Dermis blood vessel endothelial cell (primary cell): Measurements from ENCODE around the gene TOR2A. TPM values are rescaled to one million over a fixed set of nuclear protein-coding genes. Genes with fewer than 3 reads are reported as not detected.

Experiments used
- DNase-seq: peaks from one replicate; pipeline ENCODE4 v3.0.0; 2010
- total RNA-seq: library from RNA; depleted of rRNA; stranded (reverse); fragments of >200 nt; gene quantifications from 2 replicates; pipeline ENCODE4 v1.2.3, GENCODE V29; 2014

TOR2A gene
- total RNA-seq, 1 donor from 2014 or later, result 7.7 TPM

GRCh38 chr9:127694890-127695720 lies 40.0 kb downstream of the TOR2A start:
- no peak for DNase-seq

- DNase-seq, result no peak
Measured at GRCh38 chr9:127693697-127694096, 41.4 kb downstream of the TOR2A start.

- DNase-seq, result no peak
Measured at GRCh38 chr9:127693143-127693542, 42.0 kb downstream of the TOR2A start.

GRCh38 chr9:127692071-127692470 lies 43.0 kb downstream of the TOR2A start:
- DNase-seq, result no peak

- no peak for DNase-seq
Measured at GRCh38 chr9:127690735-127691134, 44.4 kb downstream of the TOR2A start.

- DNase-seq, result no peak
Measured at GRCh38 chr9:127689329-127690000, 45.6 kb downstream of the TOR2A start.

- DNase-seq, result no peak
Measured at GRCh38 chr9:127686461-127687393, 48.4 kb downstream of the TOR2A start.

- no peak for DNase-seq
Measured at GRCh38 chr9:127684576-127684975, 50.5 kb downstream of the TOR2A start.

- no peak for DNase-seq
Measured at GRCh38 chr9:127683723-127684122, 51.4 kb downstream of the TOR2A start.

- no peak for DNase-seq
Measured at GRCh38 chr9:127682351-127683136, 52.5 kb downstream of the TOR2A start.

Other genes starting within 250 kb of the TOR2A start
- gene STXBP1, start 123.0 kb downstream of the TOR2A start, total RNA-seq, result 24.7 and 34.0 TPM in 2 replicates
- gene CFAP157, start 28.3 kb downstream of the TOR2A start, total RNA-seq, result not detected in 2 replicates
- 22.3 and 24.7 TPM in 2 replicates for gene PTRH1, start 19.6 kb downstream of the TOR2A start, total RNA-seq
- gene TTC16, start 19.2 kb downstream of the TOR2A start, total RNA-seq, result not detected in 2 replicates
- gene SH2D3C, start 43.4 kb upstream of the TOR2A start, total RNA-seq, result 77.8 and 95.6 TPM in 2 replicates
- 102 and 116 TPM in 2 replicates for gene CDK9, start 50.7 kb upstream of the TOR2A start, total RNA-seq
- gene FPGS, start 67.6 kb upstream of the TOR2A start, total RNA-seq, result 64.2 and 93.8 TPM in 2 replicates
- gene ENG, start 119.4 kb upstream of the TOR2A start, total RNA-seq, result 84.2 and 165 TPM in 2 replicates
- gene AK1, start 142.4 kb upstream of the TOR2A start, total RNA-seq, result 22.0 and 42.2 TPM in 2 replicates
- gene ST6GALNAC6, start 164.3 kb upstream of the TOR2A start, total RNA-seq, result 33.2 and 44.8 TPM in 2 replicates
- gene ST6GALNAC4, start 181.7 kb upstream of the TOR2A start, total RNA-seq, result 50.0 and 98.0 TPM in 2 replicates
- 0.51 and 0.70 TPM in 2 replicates for gene PIP5KL1, start 195.5 kb upstream of the TOR2A start, total RNA-seq
- 8.5 and 9.9 TPM in 2 replicates for gene DPM2, start 202.6 kb upstream of the TOR2A start, total RNA-seq
- 8.3 and 34.4 TPM in 2 replicates for gene EEIG1, start 245.7 kb upstream of the TOR2A start, total RNA-seq